Measurements from ENCODE around the gene LIN9.

Gene LIN9

DNA sequence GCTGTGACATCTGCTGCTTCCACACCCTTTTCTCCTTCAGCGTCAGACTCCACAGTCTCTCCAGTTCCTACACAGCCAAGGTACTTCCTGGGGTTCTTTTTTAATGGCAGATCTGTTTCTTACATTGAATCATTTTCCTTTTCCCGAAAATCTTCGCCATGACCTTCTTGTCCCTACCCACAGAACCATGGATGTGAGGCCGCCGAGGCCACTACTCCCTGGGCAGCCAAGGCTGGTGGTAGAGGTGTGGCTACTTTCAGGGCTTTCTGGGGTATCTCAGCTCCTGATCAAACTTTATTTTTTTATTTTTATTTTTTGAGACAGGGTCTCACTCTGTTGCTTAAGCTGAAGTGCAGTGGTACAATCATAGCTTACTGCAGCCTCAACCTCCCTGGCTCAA lies 9.5 kb upstream of the LIN9 start:
- DNase-seq (ENCODE audit: low read depth) = no peak

DNA sequence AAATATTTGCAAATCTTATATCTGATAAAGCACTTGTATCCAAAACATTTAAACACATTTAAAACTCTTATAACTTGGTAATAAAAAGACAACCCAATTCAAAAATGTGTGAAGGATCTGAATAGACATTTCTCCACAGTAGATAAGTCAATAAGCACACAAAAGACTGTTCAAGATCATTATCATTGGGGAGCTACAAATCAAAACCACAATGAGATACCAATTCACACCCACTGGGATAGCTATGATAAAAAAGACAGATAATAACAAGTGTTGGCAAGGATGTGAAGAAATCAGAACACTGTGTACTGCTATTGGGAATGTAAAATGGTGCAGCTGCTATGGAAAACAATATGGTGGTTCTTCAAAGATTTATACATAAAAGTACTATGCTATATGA lies 5.1 kb upstream of the LIN9 start:
- no peak for DNase-seq (ENCODE audit: low read depth)

DNA sequence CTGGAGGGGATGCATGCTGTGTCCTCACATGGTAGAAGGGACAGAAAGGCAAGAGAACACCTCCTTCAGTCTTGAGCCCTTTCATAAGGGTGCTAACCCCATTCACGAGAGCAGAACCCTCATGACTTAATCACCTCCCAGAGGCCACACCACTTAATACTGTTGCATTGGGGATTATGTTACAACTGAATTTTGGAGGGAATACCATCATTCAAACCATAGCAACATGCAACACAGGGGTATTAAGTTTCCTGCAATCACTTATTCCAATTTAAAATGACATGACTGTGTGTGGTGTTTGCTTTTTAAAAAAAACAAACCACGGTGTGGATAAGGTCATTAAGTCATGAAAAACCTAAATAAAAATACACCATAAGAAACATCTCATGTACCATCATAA lies 3.1 kb upstream of the LIN9 start:
- DNase-seq (ENCODE audit: low read depth) = no peak

DNA sequence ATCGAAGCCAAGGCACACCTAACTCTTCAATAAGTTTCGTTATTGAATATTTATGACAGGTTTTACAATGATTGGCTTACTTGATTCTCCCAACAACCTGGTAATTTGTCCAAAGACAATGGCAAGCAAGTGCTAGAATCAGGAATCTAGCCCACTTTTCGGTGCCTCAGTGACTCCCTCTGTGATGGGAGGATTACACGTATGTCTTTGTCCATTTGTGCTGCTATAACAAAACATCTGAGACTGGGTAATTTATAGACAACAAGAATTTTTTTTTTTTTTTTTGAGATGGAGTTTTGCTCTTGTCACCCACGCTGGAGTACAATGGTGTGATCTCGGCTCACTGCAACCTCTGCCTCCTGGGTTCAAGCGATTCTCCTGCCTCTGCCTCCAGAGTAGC lies 2.4 kb upstream of the LIN9 start:
- no peak for DNase-seq (ENCODE audit: low read depth)

- DNase-seq (ENCODE audit: low read depth) = no peak
These were observed 1.8 kb upstream of the LIN9 start for GRCh38 chr1:226310637-226311195.

GRCh38 chr1:226310245-226310540 lies 1.2 kb upstream of the LIN9 start:
- DNase-seq (ENCODE audit: low read depth) = no peak

GRCh38 chr1:226309398-226310244 lies 657 bp upstream of the LIN9 start:
- no peak for DNase-seq (ENCODE audit: low read depth)

GRCh38 chr1:226308166-226308722 lies 720 bp downstream of the LIN9 start:
- DNase-seq (ENCODE audit: low read depth) = no peak

- no peak for DNase-seq (ENCODE audit: low read depth)
These were observed 2.5 kb downstream of the LIN9 start for GRCh38 chr1:226306425-226306824.

GRCh38 chr1:226305184-226305583 lies 3.8 kb downstream of the LIN9 start:
- no peak for DNase-seq (ENCODE audit: low read depth)

GRCh38 chr1:226304291-226304955 lies 4.5 kb downstream of the LIN9 start:
- DNase-seq (ENCODE audit: low read depth) = no peak

DNA sequence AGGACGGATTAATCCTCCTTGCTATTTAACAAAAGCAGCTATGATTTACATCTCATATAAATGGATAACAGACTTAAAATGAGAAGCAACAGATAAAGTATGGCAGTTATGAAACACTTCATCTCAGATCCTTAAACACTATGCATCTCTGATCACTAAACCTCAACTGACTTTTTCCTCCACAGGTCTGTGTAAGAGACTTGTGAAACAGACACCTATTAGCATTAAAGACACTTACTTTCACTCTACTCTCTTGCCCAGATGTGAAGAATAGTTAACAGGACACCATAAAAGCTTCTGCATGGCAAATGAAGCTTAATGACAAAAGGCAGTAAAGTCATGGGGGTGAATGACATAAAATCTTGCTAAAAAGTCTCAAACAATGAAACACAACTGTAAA lies 6.2 kb downstream of the LIN9 start:
- no peak for DNase-seq (ENCODE audit: low read depth)

- DNase-seq (ENCODE audit: low read depth) = no peak
These were observed 12.1 kb downstream of the LIN9 start for GRCh38 chr1:226296911-226297310.

DNA sequence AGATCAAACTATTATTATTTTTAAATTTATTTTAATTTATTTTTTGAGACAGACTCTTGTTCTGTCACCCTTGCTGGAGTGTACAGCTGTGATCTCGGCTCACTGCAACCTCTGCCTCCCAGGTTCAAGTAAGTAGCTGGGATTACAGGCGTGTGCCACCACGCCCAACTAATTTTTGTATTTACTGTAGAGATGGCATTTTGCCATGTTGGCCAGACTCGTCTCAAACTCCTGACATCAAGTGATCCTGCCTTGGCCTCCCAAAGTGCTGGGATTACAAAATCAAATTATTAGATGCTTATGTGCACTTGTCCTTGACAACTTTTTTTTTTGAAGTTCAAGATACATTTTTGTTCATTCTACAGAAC lies 15.4 kb downstream of the LIN9 start:
- no peak for DNase-seq (ENCODE audit: low read depth)

GRCh38 chr1:226292874-226293552 lies 16.0 kb downstream of the LIN9 start:
- no peak for DNase-seq (ENCODE audit: low read depth)

GRCh38 chr1:226287587-226287986 lies 21.4 kb downstream of the LIN9 start:
- DNase-seq (ENCODE audit: low read depth) = no peak

DNA sequence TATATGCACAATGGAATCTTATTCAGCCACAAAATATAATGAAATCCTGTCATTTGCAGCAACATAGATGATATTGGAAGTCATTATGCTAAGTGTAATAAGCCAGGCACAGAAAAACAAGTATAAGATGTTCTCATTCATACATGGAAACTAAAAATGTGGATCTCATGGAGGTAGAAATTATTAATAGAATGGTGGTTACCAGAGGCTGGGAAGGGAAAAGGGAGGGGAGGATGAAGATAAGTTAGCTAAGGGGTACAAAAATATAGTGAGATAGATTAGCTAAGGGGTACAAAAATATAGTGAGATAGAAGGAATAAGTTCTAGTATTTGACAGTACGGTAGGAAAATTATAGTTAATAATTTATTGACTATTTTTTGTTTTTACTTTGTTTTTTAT lies 27.9 kb downstream of the LIN9 start:
- DNase-seq (ENCODE audit: low read depth) = no peak

GRCh38 chr1:226279498-226279897 lies 29.5 kb downstream of the LIN9 start:
- DNase-seq (ENCODE audit: low read depth) = no peak

DNA sequence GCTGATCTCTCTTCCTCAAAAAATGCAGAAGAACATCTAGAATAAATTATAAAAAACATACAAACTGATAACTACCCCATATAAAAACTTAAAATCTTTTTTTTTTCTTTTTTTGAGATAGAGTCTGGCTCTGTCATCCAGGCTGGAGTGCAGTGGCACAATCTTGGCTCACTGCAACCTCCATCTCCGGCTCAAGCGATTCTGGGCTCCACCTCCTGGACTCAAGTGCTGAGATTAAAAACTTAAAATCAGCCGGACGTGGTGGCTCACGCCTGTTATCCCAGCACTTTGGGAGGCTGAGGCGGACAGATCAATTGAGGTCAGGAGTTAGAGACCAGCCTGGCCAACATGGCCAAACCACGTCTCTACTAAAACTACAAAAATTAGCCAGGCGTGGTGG lies 31.1 kb downstream of the LIN9 start:
- DNase-seq (ENCODE audit: low read depth) = no peak

DNA sequence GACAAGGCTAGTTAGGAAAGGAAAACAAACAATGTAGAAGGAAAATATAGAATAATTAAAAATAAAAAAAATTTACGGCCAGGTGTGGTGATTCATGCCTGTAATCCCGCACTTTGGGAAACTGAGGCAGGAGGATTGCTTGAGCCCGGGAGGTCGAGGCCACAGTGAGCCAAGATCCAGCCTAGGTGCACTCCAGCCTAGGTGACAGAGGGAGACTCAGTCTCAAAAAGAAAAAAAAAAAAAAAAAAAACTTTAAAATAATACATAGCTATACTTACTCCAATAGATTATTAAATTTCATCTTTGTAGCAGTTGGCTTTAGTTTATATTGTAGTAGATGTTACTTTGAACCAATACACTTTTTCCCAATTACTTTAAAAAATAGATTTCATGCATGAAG lies 32.0 kb downstream of the LIN9 start:
- no peak for DNase-seq (ENCODE audit: low read depth)

- DNase-seq (ENCODE audit: low read depth) = no peak
These were observed 32.8 kb downstream of the LIN9 start for GRCh38 chr1:226276077-226276682.

- no peak for DNase-seq (ENCODE audit: low read depth)
These were observed 34.8 kb downstream of the LIN9 start for GRCh38 chr1:226274138-226274537.
